ENCODE measurements around the gene CTNND2. TPM values are rescaled to one million over a fixed set of nuclear protein-coding genes. Genes with fewer than 3 reads are reported as not detected.

CTNND2 gene
- total RNA-seq, 1 donor, result not detected

GRCh38 chr5:10981932-10982331, 922.3 kb downstream of the CTNND2 start:
- no peak for DNase-seq (ENCODE audit: low read depth in 2 of 3, low spot score in 2 of 3)

GRCh38 chr5:10977011-10977410, 927.2 kb downstream of the CTNND2 start:
- DNase-seq (ENCODE audit: low read depth in 2 of 3, low spot score in 2 of 3), result no peak

- no peak for DNase-seq (ENCODE audit: low read depth in 2 of 3, low spot score in 2 of 3)
Observed at GRCh38 chr5:10975945-10976344, 928.3 kb downstream of the CTNND2 start.

- DNase-seq (ENCODE audit: low read depth in 2 of 3, low spot score in 2 of 3), result no peak
Observed at GRCh38 chr5:10974850-10975249, 929.4 kb downstream of the CTNND2 start.

GRCh38 chr5:10973316-10973715, 930.9 kb downstream of the CTNND2 start:
- no peak for DNase-seq (ENCODE audit: low read depth in 2 of 3, low spot score in 2 of 3)

- no peak for DNase-seq (ENCODE audit: low read depth in 2 of 3, low spot score in 2 of 3)
Observed at GRCh38 chr5:10969684-10970180, 934.5 kb downstream of the CTNND2 start.

- DNase-seq (ENCODE audit: low read depth in 2 of 3, low spot score in 2 of 3), result no peak
Observed at GRCh38 chr5:10964806-10965205, 939.4 kb downstream of the CTNND2 start.

- DNase-seq (ENCODE audit: low read depth in 2 of 3, low spot score in 2 of 3), result no peak
Observed at GRCh38 chr5:10958728-10959127, 945.5 kb downstream of the CTNND2 start.

GRCh38 chr5:10949856-10950630, 954.2 kb downstream of the CTNND2 start:
- DNase-seq (ENCODE audit: low read depth in 2 of 3, low spot score in 2 of 3), result no peak

- no peak for DNase-seq (ENCODE audit: low read depth in 2 of 3, low spot score in 2 of 3)
Observed at GRCh38 chr5:10946050-10946449, 958.2 kb downstream of the CTNND2 start.

- DNase-seq (ENCODE audit: low read depth in 2 of 3, low spot score in 2 of 3), result no peak
Observed at GRCh38 chr5:10941900-10942299, 962.3 kb downstream of the CTNND2 start.

- DNase-seq (ENCODE audit: low read depth in 2 of 3, low spot score in 2 of 3), result no peak
Observed at GRCh38 chr5:10936081-10936855, 968.0 kb downstream of the CTNND2 start.

- no peak for DNase-seq (ENCODE audit: low read depth in 2 of 3, low spot score in 2 of 3)
Observed at GRCh38 chr5:10935536-10935935, 968.7 kb downstream of the CTNND2 start.

GRCh38 chr5:10934783-10935355, 969.4 kb downstream of the CTNND2 start:
- no peak for DNase-seq (ENCODE audit: low read depth in 2 of 3, low spot score in 2 of 3)

- DNase-seq (ENCODE audit: low read depth in 2 of 3, low spot score in 2 of 3), result no peak
Observed at GRCh38 chr5:10933121-10933520, 971.1 kb downstream of the CTNND2 start.

- DNase-seq (ENCODE audit: low read depth in 2 of 3, low spot score in 2 of 3), result no peak
Observed at GRCh38 chr5:10932426-10932825, 971.8 kb downstream of the CTNND2 start.

- no peak for DNase-seq (ENCODE audit: low read depth in 2 of 3, low spot score in 2 of 3)
Observed at GRCh38 chr5:10927608-10928007, 976.6 kb downstream of the CTNND2 start.

- no peak for DNase-seq (ENCODE audit: low read depth in 2 of 3, low spot score in 2 of 3)
Observed at GRCh38 chr5:10923310-10923709, 980.9 kb downstream of the CTNND2 start.

All from hematopoietic multipotent progenitor cell (in vitro differentiated cells).